H9 (cell line): ENCODE data around the gene KIF23. TPM values are rescaled to one million over a fixed set of nuclear protein-coding genes. Genes with fewer than 3 reads are reported as not detected.

Experiments used
- DNase-seq: peaks from one replicate; pipeline ENCODE4 v3.0.0-alpha.2; 2017
- H2AFZ ChIP-seq: one replicate; pipeline ENCODE4 v1.6.1; 2013; ENCODE audit warnings: mild to moderate bottlenecking, low read length, control low read depth, moderate library complexity
- H2AK5ac ChIP-seq: 2 replicates; pipeline ENCODE4 v1.6.1; 2013; ENCODE audit warnings: low read length, control low read depth, mixed read lengths; ENCODE audit not compliant: insufficient read length
- H2BK120ac ChIP-seq: one replicate; pipeline ENCODE4 v1.6.1; 2013; ENCODE audit warnings: low read depth, mild to moderate bottlenecking, low read length, control low read depth, inconsistent platforms; ENCODE audit not compliant: poor library complexity, severe bottlenecking
- H2BK12ac ChIP-seq: 2 replicates; pipeline ENCODE4 v1.6.1; 2013; ENCODE audit warnings: low read length, control low read depth, mixed read lengths, low read depth; ENCODE audit not compliant: insufficient read length
- H2BK15ac ChIP-seq: 2 replicates; pipeline ENCODE4 v1.6.1; 2013; ENCODE audit warnings: low read depth, low read length, control low read depth
- H2BK20ac ChIP-seq: one replicate; pipeline ENCODE4 v1.6.1; 2013; ENCODE audit warnings: low read depth, mild to moderate bottlenecking, low read length, control low read depth, inconsistent platforms; ENCODE audit not compliant: poor library complexity, severe bottlenecking
- H2BK5ac ChIP-seq: 2 replicates; pipeline ENCODE4 v1.6.1; 2013; ENCODE audit warnings: low read length, control low read depth, mixed read lengths; ENCODE audit not compliant: insufficient read length
- H3K14ac ChIP-seq: 2 replicates; pipeline ENCODE4 v1.6.1; 2013; ENCODE audit warnings: low read length, control low read depth; ENCODE audit not compliant: insufficient read depth
- H3K18ac ChIP-seq: 2 replicates; pipeline ENCODE4 v1.6.1; 2013; ENCODE audit warnings: low read depth, mild to moderate bottlenecking, mixed read lengths, low read length, control low read depth; ENCODE audit not compliant: insufficient read length
- H3K23ac ChIP-seq: 2 replicates; pipeline ENCODE4 v1.6.1; 2013; ENCODE audit warnings: low read length, control low read depth, mixed read lengths, low read depth; ENCODE audit not compliant: insufficient read length
- H3K23me2 ChIP-seq: 2 replicates; pipeline ENCODE4 v1.6.1; 2013; ENCODE audit warnings: low read depth, mild to moderate bottlenecking, mixed read lengths, low read length, control low read depth; ENCODE audit not compliant: insufficient read length, poor library complexity, severe bottlenecking
- H3K27ac ChIP-seq: 2 replicates; pipeline ENCODE4 v1.5.1; 2013; ENCODE audit warnings: low read length, control low read depth, mixed read lengths, low read depth; ENCODE audit not compliant: insufficient read length
- H3K27me3 ChIP-seq: 2 replicates; pipeline ENCODE4 v1.6.1; 2013; ENCODE audit warnings: low read length, control low read depth, inconsistent platforms; ENCODE audit not compliant: insufficient read depth
- H3K4ac ChIP-seq: 2 replicates; pipeline ENCODE4 v1.6.1; 2013; ENCODE audit warnings: low read depth, mild to moderate bottlenecking, control low read depth, inconsistent platforms, low read length, moderate library complexity
- H3K4me1 ChIP-seq: 2 replicates; pipeline ENCODE4 v1.6.1; 2013; ENCODE audit warnings: low read length, control low read depth, inconsistent platforms; ENCODE audit not compliant: insufficient read depth
- H3K4me2 ChIP-seq: 2 replicates; pipeline ENCODE4 v1.6.1; 2013; ENCODE audit warnings: low read length, control low read depth, mixed read lengths; ENCODE audit not compliant: insufficient read length, insufficient read depth
- H3K56ac ChIP-seq: 2 replicates; pipeline ENCODE4 v1.6.1; 2013; ENCODE audit warnings: low read depth, mild to moderate bottlenecking, mixed read lengths, low read length, control low read depth; ENCODE audit not compliant: insufficient read length
- H3K79me1 ChIP-seq: 2 replicates; pipeline ENCODE4 v1.6.1; 2013; ENCODE audit warnings: low read depth, mild to moderate bottlenecking, moderate library complexity, low read length, control low read depth, inconsistent platforms; ENCODE audit not compliant: insufficient read depth, poor library complexity, severe bottlenecking
- H3K79me2 ChIP-seq: 2 replicates; pipeline ENCODE4 v1.6.1; 2013; ENCODE audit warnings: low read length, control low read depth, inconsistent platforms; ENCODE audit not compliant: insufficient read depth
- H3K9ac ChIP-seq: 2 replicates; pipeline ENCODE4 v1.6.1; 2013; ENCODE audit warnings: low read length, control low read depth, mixed read lengths; ENCODE audit not compliant: insufficient read length; ENCODE audit errors: extremely low read depth
- H3K9me3 ChIP-seq: one replicate; pipeline ENCODE4 v1.6.1; 2013; ENCODE audit warnings: low read depth, low read length, inconsistent platforms; ENCODE audit not compliant: control insufficient read depth
- H3T11ph ChIP-seq: one replicate; pipeline ENCODE4 v1.6.1; 2013; ENCODE audit warnings: mild to moderate bottlenecking, low read length, control low read depth, inconsistent platforms
- H4K20me1 ChIP-seq: one replicate; pipeline ENCODE4 v1.6.1; 2013; ENCODE audit not compliant: control insufficient read depth, insufficient read length, insufficient read depth
- H4K5ac ChIP-seq: 2 replicates; pipeline ENCODE4 v1.6.1; 2013; ENCODE audit warnings: low read depth, mild to moderate bottlenecking, mixed read lengths, low read length, control low read depth; ENCODE audit not compliant: insufficient read length
- H4K8ac ChIP-seq: replicated peaks from 2 replicates; pipeline ENCODE4 v1.6.1; 2013; ENCODE audit warnings: low read length, control low read depth, mixed read lengths, low read depth; ENCODE audit not compliant: insufficient read length
- H4K91ac ChIP-seq: 2 replicates; pipeline ENCODE4 v1.6.1; 2013; ENCODE audit warnings: low read depth, mild to moderate bottlenecking, moderate library complexity, mixed read lengths, low read length, control low read depth; ENCODE audit not compliant: insufficient read length
- H3K27ac Mint-ChIP-seq, 3 experiments: 2 replicates in 2 of 3; 3 replicates in 1 of 3; pipeline ENCODE4 v1.8.0; 2020 to 2021; ENCODE audit warnings: mixed read lengths in 3 of 3, mild to moderate bottlenecking in 1 of 3, moderate library complexity in 1 of 3
- H3K27me3 Mint-ChIP-seq: 2 replicates; pipeline ENCODE4 v1.8.0; 2021; ENCODE audit warnings: low read depth, mild to moderate bottlenecking, moderate library complexity, mixed read lengths
- H3K36me3 Mint-ChIP-seq, 3 experiments: 2 replicates in 2 of 3; 3 replicates in 1 of 3; pipeline ENCODE4 v1.8.0; 2020 to 2021; ENCODE audit warnings: low read depth in 3 of 3, mixed read lengths in 3 of 3; ENCODE audit not compliant: insufficient read depth in 1 of 3
- H3K4me1 Mint-ChIP-seq, 2 experiments: 2 replicates each; pipeline ENCODE4 v1.8.0; 2020; ENCODE audit warnings: mixed read lengths in 2 of 2
- H3K4me3 Mint-ChIP-seq, 2 experiments: 2 replicates in 1 of 2; 3 replicates in 1 of 2; pipeline ENCODE4 v1.8.0; 2020 to 2021; ENCODE audit warnings: mild to moderate bottlenecking in 2 of 2, mixed read lengths in 2 of 2, moderate library complexity in 1 of 2
- H3K9me3 Mint-ChIP-seq, 2 experiments: 2 replicates in 1 of 2; 3 replicates in 1 of 2; pipeline ENCODE4 v1.8.0; 2020; ENCODE audit warnings: mild to moderate bottlenecking in 2 of 2, mixed read lengths in 2 of 2, moderate library complexity in 1 of 2
- WGBS: extraction: QIAGEN DNeasy Blood & Tissue Kit; methylation state at CpG from one replicate; pipeline ENCODE4 v1.1.7; 2013; ENCODE audit warnings: missing lambda C conversion rate, low lambda C conversion rate, mixed read lengths; ENCODE audit not compliant: insufficient read length; ENCODE audit errors: extremely low coverage; 5-methylcytosine and 5-hydroxymethylcytosine counted together
- total RNA-seq: library from RNA; stranded (reverse); gene quantifications from 2 replicates; pipeline ENCODE4 v1.2.1, GENCODE V29; 2021
- TF ChIP-seq, protein P1 (sequence below): fragments of 200-600 bp; sonication (generic); conservative IDR thresholded peaks from 3 replicates; pipeline ENCODE4 v1.8.0; 2021; ENCODE audit warnings: antibody characterized with exemption, mild to moderate bottlenecking

Gene KIF23
- total RNA-seq, 1 experiment from 2014 or later = 55.4 TPM

DNA sequence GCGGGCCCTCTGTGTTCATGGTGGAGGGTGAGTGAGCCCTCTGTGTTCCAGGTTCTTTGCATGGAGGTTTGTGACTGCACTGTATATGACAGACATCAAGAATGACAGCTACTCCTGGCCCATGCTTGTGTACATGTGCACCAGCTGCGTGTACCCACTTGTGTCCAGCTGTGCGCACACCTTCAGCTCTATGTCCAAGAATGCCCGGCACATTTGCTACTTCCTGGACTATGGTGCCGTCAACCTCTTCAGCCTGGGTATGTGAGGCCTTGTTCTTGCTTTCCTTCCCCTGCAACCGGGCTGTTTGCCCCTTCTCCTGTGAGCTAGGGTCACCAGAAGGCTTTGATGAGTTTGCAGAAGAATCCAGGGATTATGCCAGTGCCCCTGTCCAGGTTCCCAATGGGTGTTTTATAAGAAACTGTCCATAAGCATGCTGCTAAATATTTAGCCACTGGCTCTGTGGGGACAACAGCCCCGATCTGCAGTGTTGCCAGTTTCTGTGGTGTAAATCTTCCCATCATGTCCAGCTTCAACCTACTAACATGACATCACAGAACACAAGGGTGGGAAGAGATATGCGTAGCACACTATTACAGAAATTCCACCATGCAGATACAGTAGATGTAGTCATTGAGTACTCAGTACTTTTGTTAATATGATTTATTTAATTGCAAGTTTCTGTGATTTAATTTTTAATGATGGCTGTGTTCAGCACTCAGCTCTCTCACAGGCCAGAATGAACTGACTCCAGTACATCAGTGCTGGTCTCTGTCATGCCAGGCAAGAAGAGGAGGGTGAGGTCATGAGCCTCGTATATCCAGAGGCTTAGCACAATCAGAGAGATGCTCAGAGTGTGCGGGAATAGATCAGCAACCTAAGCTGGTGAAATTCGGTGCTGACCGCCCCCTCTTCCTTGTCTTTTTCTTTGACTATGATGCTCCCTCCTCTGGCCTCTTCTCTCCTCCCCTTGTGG is 29.2 kb upstream of the KIF23 start:
- Histone ChIP-seq H2AK5ac (no peak overlapping the region), H3K56ac (no peak overlapping the region), H3K23me2 (no peaks in the 10 kb centered on the region), H3K9ac (no peak overlapping the region), H3K27me3 (no peaks in the 10 kb centered on the region), H4K20me1 (no peaks in the 10 kb centered on the region), H3K79me1 (no peaks in the 10 kb centered on the region), H4K91ac (no peak overlapping the region), H3K18ac (no peak overlapping the region), H3T11ph (no peak overlapping the region), H2BK12ac (no peak overlapping the region), H3K4me2 (no peak overlapping the region), H2BK20ac (no peak overlapping the region), H3K9me3 (no peaks in the 10 kb centered on the region), H3K14ac (no peak overlapping the region), H2BK120ac (no peak overlapping the region), H2BK5ac (no peak overlapping the region), H3K4ac (no peak overlapping the region), H3K4me1 (no peaks in the 10 kb centered on the region), H3K23ac (no peak overlapping the region), H3K27ac (no peak overlapping the region), H2AFZ (no peak overlapping the region), H4K5ac (no peak overlapping the region), H4K8ac (no peak overlapping the region), H2BK15ac (no peak overlapping the region), H3K79me2 (no peaks in the 10 kb centered on the region)
- TF ChIP-seq, protein P1, sequence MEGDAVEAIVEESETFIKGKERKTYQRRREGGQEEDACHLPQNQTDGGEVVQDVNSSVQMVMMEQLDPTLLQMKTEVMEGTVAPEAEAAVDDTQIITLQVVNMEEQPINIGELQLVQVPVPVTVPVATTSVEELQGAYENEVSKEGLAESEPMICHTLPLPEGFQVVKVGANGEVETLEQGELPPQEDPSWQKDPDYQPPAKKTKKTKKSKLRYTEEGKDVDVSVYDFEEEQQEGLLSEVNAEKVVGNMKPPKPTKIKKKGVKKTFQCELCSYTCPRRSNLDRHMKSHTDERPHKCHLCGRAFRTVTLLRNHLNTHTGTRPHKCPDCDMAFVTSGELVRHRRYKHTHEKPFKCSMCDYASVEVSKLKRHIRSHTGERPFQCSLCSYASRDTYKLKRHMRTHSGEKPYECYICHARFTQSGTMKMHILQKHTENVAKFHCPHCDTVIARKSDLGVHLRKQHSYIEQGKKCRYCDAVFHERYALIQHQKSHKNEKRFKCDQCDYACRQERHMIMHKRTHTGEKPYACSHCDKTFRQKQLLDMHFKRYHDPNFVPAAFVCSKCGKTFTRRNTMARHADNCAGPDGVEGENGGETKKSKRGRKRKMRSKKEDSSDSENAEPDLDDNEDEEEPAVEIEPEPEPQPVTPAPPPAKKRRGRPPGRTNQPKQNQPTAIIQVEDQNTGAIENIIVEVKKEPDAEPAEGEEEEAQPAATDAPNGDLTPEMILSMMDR = no peak
- Mint-ChIP-seq H3K27ac (no peak overlapping the region), H3K27me3 (peaks cover 2% of the 10 kb centered on the region; the same call in 1 of the 2 replicates), H3K4me1 (peaks cover 14 to 20% of the 10 kb centered on the region in 2 experiments), H3K4me3 (no peak overlapping the region), H3K36me3 (no peaks in the 10 kb centered on the region), H3K9me3 (no peaks in the 10 kb centered on the region)
- no CpG with 5 or more reads among the region's 12 CpGs for WGBS
- DNase-seq = no peak
